Activated CD4-positive, alpha-beta T cell treated with anti-CD3 and anti-CD28 coated beads, Interleukin-2, amount 50 U/mL, for 16 hours (primary cell): Measurements from ENCODE around the gene WASF1.

Source experiments
- DNase-seq: peaks from one replicate; pipeline ENCODE4 v3.0.0-alpha.2; 2020

WASF1 gene

GRCh38 chr6:110179406-110180227 is at the start of gene WASF1:
WASF1 (minus strand) TSS chr6:110179670; CDS start chr6:110127601, 52,069 bp downstream.
- peak; percentile 94 for DNase-seq

GRCh38 chr6:110226261-110226660 is 46.8 kb upstream of the WASF1 start:
- no peak for DNase-seq

GRCh38 chr6:110221738-110222137 is 42.3 kb upstream of the WASF1 start:
- no peak for DNase-seq

GRCh38 chr6:110217266-110217665 is 37.8 kb upstream of the WASF1 start:
- DNase-seq: no peak

GRCh38 chr6:110216140-110216539 is 36.7 kb upstream of the WASF1 start:
- no peak for DNase-seq

- no peak for DNase-seq
Observed at GRCh38 chr6:110214338-110214737, 34.9 kb upstream of the WASF1 start.

GRCh38 chr6:110211753-110212152 is 32.3 kb upstream of the WASF1 start:
- DNase-seq: no peak

- no peak for DNase-seq
Observed at GRCh38 chr6:110207652-110208051, 28.2 kb upstream of the WASF1 start.

- DNase-seq: no peak
Observed at GRCh38 chr6:110201151-110201884, 21.8 kb upstream of the WASF1 start.

- no peak for DNase-seq
Observed at GRCh38 chr6:110198561-110198960, 19.1 kb upstream of the WASF1 start.

- DNase-seq: no peak
Observed at GRCh38 chr6:110196874-110197273, 17.4 kb upstream of the WASF1 start.

- no peak for DNase-seq
Observed at GRCh38 chr6:110195639-110196038, 16.2 kb upstream of the WASF1 start.

GRCh38 chr6:110191477-110191876 is 12.0 kb upstream of the WASF1 start:
- no peak for DNase-seq

GRCh38 chr6:110190726-110191125 is 11.3 kb upstream of the WASF1 start:
- DNase-seq: no peak

- DNase-seq: no peak
Observed at GRCh38 chr6:110188791-110189190, 9.3 kb upstream of the WASF1 start.

GRCh38 chr6:110185879-110186278 is 6.4 kb upstream of the WASF1 start:
- DNase-seq: peak; percentile 16

- no peak for DNase-seq
Observed at GRCh38 chr6:110183292-110183885, 3.9 kb upstream of the WASF1 start.

- DNase-seq: peak; percentile 19
Observed at GRCh38 chr6:110181131-110182030, 1.9 kb upstream of the WASF1 start.

- no peak for DNase-seq
Observed at GRCh38 chr6:110180228-110181008, 948 bp upstream of the WASF1 start, which contains the start of gene CDC40. CDC40 (plus strand) TSS chr6:110180427; CDS start chr6:110180445, 18 bp downstream.

- DNase-seq: peak; percentile 49
Observed at GRCh38 chr6:110178626-110179405, 654 bp downstream of the WASF1 start.
